GM20000 (cell line): ENCODE data around the gene UQCRC1.

Experiments used
- DNase-seq: peaks from one replicate; pipeline ENCODE4 v3.0.0; 2012; ENCODE audit warnings: low spot score
- CTCF ChIP-seq: IDR thresholded peaks from 2 replicates; pipeline ENCODE4 v1.5.1; 2012; ENCODE audit warnings: mild to moderate bottlenecking, control low read depth; ENCODE audit errors: extremely low read depth, missing control alignments

Gene UQCRC1

GRCh38 chr3:48639944-48640606 is 30.6 kb upstream of the UQCRC1 start:
- TF ChIP-seq CTCF = no peak
- DNase-seq = no peak

GRCh38 chr3:48637305-48637704 is 27.9 kb upstream of the UQCRC1 start:
- no peak for TF ChIP-seq CTCF
- DNase-seq = no peak

- no peak for DNase-seq
- no peak for TF ChIP-seq CTCF
These were observed 26.8 kb upstream of the UQCRC1 start for GRCh38 chr3:48636149-48636655.

GRCh38 chr3:48635222-48636021 is 26.0 kb upstream of the UQCRC1 start, which contains the start of gene SLC26A6:
Gene SLC26A6 (minus strand): TSS chr3:48635461. CDS start chr3:48635393, 68 bp downstream.
- peak; percentile 58 for TF ChIP-seq CTCF
- DNase-seq = peak; percentile 100

- TF ChIP-seq CTCF = no peak
- DNase-seq = peak; percentile 79
These were observed 25.3 kb upstream of the UQCRC1 start for GRCh38 chr3:48634661-48635221.

GRCh38 chr3:48633743-48634142 is 24.3 kb upstream of the UQCRC1 start:
- TF ChIP-seq CTCF = no peak
- DNase-seq = no peak

GRCh38 chr3:48633256-48633655 is 23.8 kb upstream of the UQCRC1 start:
- TF ChIP-seq CTCF = no peak
- DNase-seq = no peak
